HG03469 (cell line): ENCODE measurements around the gene NEK1.
"Not testable (repeated sequence)": the region's sequence is repeated elsewhere in the genome, so short reads cannot be mapped to it uniquely, and the experiment has no call there.

ENCODE experiments used
- ATAC-seq: cut with Tn5 transposase; IDR thresholded peaks from one replicate; pipeline ENCODE4 v1.9.1; 2021; ENCODE audit warnings: mild to moderate bottlenecking, moderate library complexity, moderate number of reproducible peaks; ENCODE audit not compliant: unreplicated experiment

The NEK1 gene

DNA sequence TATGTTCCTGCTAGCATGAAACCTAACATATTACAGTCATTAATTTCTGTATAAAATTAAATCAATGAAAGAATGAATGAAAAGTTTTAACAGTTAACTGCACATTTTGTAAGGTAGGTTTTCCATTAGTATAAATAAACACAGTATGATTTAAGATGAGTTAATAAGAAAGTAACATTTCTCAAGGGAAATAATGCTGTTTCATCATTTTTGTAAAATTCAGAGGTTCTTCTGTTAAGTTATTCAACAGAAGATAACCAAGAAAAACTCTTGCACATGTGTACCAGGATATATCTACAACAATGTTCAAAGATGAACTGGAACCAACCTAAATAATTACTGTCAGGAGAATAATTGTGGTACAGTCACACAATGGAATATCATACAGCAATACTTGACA, 88.6 kb downstream of the NEK1 start:
- ATAC-seq, result no peak

DNA sequence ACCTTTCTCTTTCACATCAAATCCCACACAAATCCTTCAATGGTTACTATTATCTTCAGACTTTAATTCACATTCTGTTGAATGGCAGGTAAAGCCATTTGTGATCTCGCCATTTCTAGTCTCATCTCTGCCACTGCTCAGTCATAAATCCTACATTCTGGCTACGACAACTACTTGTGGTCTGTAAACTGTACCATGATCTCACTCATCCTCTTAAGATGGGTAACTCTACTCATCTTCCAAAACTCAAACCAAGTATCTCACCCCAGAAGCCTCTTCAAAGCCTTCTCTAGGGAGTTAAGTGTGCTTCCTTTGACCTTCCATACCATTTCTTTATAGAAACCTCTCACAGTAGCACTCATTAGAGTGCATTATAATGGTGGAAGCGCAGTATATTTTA, 101.8 kb downstream of the NEK1 start:
- no peak for ATAC-seq

DNA sequence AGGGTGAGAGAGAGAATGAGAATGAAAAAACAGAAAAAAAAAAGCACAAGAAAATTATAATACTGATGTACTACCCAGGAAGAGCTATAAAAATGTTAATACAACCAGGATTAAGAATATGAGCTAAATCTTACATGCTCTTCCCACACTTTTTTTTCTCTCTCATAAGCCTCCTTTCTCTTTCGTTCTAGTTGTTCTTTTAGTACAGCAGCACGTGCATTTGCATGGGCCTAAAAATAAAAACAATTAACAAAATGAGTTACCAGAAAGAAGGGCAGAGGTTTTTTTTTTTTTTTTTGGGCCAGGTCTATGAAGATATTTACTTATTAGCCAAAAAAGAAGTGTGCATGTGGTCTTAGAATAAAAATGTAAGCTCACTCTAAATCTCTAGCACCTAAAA, 105.5 kb downstream of the NEK1 start:
- ATAC-seq, result no peak

DNA sequence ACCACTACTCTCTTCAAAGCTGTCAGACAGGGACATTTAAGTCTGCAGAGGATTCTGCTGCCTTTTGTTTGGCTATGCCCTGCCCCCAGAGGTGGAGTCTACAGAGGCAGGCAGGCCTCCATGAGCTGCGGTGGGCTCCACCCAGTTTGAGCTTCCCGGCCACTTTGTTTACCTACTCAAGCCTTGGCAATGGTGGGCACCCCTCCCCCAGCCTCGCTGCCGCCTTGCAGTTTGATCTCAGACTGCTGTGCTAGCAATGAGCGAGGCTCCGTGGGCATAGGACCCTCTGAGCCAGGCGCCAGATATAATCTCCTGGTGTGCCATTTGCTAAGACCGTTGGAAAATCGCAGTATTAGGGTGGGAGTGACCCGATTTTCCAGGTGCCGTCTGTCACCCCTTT, 112.5 kb downstream of the NEK1 start:
- ATAC-seq, result not testable (repeated sequence)

DNA sequence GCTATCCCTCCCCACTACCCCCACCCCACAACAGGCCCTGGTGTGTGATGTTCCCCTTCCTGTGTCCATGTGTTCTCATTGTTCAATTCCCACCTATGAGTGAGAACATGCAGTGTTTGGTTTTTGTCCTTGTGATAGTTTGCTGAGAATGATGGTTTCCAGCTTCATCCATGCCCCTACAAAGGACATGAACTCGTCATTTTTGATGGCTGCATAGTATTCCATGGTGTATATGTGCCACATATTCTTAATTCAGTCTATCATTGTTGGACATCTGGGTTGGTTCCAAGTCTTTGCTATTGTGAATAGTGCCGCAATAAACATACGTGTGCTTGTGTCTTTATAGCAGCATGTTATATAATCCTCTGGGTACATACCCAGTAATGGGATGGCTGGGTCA, 118.1 kb downstream of the NEK1 start:
- ATAC-seq, result not testable (repeated sequence)

DNA sequence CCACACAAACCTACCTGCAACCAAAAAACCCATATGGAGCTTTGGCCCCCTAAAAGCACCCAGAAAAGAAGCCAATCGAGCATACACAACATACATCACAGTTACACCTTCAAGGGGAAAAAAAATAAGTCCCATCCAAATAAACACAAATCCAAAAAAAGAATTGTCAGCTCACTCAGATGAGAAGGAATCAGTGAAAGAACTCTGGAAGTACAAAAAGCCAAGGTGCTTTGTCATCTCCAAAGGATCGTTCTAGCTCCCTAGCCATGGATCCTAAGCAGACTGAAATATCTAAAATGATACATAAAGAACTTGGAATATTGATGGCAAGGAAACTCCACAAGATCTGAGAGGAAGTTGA, 119.2 kb downstream of the NEK1 start:
- no peak for ATAC-seq

DNA sequence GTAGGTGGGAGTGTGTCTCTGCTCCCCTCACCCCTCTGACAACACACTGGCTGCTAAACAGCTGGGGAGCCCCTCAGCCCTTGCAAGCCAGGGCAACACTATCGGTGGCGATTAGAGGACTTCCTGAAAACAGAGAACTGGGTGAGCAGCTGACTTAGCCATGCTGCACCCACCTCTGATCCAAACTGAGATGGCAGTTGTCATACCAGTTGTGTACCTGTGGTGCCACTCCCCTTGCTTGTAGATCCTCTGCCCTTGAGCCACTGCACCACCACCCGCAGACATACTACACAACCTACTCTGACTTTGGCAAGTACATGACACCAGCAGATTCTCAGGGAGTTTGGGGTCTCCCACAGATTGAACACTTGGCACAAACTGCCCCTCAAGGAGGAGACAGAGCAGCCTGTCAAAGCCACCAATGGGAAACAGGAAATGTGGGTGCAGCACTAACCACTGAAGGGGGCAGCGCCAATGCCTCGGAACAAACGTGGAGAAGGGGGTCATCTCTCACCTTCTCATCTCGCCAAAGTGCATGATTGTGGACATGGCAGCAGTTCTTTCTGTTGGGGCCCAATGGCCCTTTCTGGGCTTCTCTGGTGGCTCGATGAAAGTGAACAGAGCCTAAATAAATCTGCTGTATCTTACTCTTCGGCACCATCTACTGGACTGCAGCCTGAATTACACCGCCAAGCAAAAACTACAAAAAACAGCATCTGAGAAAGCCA, 119.8 kb downstream of the NEK1 start:
- no peak for ATAC-seq

DNA sequence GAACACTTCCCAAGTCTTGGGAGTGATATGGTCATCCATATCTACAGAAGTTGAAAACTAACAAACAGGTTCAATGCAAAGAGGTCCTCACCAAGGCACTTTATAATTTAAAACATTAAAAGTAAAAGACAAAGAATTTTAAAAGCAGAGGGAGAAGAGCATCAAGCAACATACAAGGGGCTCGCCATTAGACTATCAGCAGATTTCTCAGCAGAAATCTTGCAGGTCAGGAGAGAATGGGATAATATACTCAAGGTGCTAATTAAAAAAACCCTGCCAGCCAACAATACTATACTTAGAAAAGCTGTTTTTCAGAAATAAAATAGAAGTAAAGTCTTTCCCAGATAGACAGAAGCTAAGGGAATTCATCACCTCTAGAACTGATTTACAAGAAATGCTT, 121.2 kb downstream of the NEK1 start:
- ATAC-seq, result no peak

DNA sequence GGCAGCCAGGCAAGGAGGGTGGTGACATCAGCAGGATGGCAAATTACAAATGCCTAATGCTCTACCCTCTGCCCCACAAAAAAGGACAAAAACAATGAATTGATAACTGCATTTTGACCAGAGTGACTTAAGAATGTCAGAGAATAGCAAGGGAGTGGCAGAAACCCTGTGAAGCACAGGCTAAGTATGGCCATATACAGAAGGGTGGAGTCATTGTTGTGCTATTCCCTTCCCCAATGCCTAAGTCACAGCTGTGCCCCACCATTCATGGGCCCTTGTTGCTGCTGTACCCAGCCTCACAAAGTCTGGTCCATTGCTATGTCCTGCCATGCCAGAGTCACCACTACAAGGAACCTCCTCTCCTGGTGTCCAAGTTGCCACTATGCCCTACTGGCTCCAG, 123.1 kb downstream of the NEK1 start:
- no peak for ATAC-seq

DNA sequence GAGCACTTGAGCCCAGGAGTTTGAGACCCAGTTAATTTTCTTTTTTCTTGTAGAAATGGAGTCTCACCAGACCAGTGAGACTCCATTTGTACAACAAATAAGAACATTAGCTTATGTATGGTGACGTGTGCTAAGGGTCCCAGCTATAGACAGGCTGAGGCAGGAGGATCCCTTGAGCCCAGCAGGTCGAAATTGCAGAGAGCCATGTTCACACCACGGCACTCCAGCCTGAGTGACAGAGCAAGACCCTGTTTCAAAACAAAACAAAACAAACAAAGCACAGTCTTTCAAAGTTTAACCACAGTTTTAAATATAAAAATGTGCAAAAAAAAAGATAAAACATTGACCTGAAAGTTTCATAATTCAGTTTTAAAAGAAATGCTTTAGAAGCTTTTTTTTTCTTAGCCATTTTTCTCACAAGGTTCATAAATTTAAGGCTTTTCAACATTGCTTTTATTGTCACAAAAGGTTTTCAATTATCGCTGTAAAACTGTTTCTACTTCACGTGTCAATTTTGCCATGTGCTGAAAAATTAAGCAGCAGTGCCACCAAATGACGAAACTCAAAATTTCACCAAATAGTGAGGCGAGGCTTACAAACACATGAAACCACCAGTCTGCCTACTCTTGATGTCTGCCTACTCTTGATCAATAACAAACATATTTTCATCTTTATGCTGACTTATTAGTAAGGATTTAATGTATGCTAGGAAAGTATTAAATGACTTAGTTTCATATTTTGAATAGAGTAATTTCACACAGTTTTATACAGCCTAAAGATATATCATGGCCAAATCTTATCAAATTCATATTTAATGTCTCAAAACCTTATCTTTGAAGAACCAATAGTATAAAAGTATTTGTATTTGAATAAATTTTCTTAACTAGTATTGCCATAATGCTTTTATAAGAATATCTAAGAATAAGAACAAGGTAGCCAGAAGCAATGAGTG, 126.3 kb downstream of the NEK1 start:
- peak; percentile 65 for ATAC-seq

DNA sequence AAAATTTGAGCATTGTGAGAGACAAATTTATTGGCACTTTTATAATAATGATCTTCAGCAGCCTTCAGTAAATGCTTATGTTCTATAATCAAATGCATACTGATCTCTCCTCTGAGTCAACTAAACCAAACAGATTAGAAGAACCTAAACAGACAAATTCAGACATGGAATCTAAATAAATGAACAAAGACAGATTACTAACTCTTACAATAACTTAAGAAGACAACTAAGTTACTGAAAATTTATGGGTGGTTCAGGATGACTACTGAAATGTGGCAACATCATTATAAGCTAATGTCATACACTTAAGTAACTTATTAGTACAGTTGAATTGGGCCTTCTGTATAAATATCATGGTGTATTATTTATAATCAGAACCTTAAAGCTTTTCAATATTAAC, 127.3 kb downstream of the NEK1 start:
- no peak for ATAC-seq

DNA sequence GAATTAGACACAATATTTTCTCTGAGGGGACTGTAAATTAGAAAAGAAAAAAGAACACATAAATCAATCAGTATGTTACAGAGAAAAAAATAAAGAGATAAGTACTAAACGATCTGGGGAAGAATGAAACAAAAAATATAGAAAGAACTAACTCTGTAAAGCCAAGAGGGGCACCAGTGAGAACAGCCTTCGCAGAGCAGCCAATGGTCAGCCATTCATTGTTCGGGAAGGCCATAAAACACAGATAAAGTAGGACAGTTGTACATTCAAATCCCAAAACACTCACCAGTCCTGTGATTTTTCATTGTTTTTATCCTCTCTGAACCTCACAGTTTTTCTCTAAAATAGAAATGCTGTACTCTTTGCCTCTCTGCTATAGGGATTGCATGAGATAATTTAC, 127.9 kb downstream of the NEK1 start:
- ATAC-seq, result no peak

DNA sequence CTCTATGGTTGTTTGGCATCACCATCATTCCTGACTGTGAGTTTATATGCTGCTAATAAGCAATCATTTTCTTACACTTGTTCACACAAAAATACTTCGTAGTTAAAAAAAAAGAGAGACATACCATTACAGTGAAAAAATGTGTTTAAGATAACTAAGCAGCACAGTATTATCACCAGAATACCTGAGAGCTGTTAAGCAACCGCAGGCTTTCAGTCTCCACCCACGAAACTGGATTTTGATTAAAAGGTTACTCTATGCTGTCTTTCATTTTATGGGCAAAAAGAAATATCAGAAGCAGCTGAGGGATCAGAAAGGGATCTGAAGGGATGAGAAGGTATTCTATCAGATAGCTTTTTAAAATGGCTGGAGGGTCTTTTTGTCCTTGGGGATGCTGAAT, 148.3 kb downstream of the NEK1 start:
- ATAC-seq, result no peak

DNA sequence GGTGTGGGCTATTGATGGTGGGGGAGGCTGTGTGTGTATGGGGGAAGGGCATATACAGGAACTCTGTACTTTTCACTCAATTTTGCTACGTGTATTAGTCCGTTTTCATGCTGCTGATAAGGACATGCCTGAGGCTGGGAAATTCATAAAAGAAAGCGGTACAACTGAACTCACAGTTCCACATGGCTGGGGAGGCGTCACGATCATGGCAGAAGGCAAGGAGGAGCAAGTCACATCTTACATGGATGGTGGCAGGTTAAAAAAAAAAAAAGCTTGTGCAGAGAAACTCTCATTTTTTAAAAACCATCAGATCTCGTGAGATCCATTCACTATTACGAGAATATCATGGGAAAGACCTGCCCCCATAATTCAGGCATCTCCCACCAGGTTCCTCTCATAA, 152.3 kb downstream of the NEK1 start:
- no peak for ATAC-seq

DNA sequence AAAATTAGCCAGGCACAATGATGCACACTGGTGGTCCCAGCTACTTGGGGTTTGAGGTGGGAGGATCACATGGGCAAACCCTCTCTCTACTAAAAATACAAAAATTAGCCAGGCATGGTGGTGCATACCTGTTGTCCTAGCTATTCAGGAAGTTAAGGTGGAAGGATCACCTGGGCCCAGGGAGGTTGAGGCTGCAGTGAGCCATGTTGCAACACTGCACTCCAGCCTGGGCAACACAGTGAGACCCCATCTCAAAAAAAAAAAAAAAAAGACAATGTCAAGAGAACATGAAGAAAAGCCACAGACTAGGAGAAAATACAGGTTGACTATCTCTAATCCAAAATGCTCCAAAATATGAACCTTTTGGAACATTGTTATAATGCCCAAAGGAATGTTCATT, 153.8 kb downstream of the NEK1 start:
- ATAC-seq, result no peak

DNA sequence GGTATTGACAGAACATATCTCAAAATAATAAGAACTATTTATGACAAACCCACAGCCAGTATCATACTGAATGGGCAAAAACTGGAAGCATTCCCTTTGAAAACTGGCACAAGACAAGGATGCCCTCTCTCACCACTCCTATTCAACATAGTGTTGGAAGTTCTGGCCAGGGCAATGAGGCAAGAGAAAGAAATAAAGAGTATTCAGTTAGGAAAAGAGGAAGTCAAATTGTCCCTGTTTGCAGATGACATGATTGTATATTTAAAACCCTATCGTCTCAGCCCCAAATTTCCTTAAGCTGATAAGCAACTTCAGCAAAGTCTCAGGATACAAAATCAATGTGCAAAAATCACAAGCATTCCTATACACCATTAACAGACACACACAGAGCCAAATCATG, 159.7 kb downstream of the NEK1 start:
- ATAC-seq, result not testable (repeated sequence)

DNA sequence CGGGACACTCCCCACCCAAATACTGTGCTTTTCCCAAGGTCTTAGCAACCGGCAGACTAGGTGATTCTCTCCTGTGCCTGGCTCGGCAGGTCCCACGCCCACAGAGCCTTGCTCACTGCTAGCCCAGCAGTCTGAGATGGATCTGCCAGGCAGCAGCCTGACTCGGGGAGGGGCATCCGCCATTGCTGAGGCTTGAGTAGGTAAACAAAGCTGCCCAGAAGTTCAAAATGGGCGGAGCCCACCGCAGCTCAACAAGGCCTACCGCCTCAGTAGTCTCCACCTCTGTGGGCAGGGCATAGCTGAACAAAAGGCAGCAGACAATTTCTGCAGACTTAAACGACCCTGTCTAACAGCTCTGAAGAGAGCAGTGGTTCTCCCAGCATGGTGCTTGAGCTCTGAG, 163.4 kb downstream of the NEK1 start:
- ATAC-seq, result not testable (repeated sequence)

DNA sequence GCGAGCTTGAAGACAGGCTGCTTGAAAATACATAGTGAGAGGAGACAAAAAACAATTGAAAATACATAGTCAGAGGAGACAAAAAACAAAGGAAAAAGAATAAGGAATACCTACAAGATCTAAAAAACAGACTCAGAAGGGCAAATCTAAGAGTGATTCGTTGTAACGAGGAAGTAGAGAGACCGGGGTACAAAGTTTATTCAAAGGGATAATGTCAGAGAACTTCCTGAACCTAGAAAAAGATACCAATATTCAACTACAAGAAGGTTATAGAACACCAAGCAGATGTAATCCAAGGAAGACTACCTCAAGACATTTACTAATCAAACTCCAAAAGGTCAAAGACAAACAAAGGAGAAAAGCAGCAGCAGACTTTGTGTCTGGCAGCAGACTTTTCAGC, 165.6 kb downstream of the NEK1 start:
- no peak for ATAC-seq

DNA sequence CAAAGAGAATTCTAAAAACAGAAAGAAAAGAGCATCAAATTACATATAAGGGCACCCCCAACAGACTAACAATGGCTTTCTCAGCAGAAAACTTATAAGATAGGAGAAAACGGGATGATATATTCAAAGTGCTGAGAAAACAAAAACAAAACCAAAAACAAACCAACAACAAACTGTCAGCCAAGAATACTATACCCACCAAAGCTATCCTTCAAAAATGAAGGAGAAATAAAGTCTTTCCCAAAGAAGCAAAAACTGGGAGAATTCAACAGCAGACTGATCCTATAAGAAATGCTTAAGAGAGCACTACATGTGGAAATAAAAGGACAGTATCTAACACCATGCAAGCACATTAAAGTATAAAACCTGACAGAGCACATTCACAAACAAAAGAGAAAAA, 168.6 kb downstream of the NEK1 start:
- no peak for ATAC-seq

DNA sequence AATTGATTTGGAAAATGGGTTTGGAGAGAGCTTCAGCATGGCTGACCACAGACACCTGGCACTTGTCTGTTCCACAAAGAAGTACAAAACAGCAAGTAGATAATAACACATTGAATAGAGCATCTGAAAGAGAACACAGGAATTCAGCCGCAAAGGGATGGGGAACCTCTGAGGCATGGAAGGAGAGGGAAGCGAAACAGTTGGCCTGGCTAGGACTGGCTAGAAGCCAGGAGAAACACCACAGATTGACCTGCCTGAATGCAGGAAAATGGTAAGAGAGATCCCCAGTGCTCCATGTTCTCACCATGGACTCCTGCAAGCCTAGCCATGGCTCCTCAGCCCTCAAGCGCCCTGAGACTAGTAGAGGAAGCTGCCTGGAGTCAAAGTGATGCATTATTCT, 171.9 kb downstream of the NEK1 start:
- ATAC-seq, result no peak

DNA sequence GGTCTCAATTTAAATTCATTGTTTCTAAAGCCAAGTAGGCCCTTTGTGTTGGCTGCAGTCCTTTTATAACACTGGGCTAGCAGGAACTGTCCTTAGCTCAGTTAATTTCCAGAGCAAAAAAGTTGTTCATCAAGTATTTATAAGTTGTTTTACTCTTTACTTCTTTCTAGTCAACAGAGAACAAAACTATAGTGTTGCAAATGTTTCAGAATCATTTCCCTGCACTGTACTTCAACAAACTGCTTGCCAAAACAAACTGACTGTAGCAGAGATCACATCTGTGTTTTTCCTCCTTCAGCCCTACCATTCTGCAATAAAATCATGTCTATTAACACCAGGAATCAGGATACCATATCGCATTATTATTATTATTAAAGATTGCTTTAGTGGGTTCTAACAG, 173.1 kb downstream of the NEK1 start:
- ATAC-seq, result no peak

DNA sequence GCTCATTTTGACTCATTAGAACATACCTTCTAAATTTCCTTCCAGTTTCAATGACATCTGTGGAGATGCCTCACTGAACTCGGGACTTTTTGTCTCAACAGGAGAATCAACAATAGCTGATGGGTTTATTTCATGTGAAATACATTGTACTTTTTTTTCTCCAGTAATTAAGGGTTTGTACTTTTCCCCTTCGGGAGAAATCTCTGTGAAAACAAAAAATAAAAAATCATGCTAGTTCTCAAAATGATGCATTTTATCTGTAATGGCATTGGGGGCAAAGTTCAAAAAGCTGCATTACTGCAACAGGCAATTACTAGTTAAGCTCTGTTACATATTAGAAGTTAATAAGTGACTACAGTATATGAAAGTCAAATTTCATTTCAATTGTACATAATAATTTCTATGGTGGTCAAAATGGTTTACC, 174.3 kb downstream of the NEK1 start:
- peak; percentile 32 for ATAC-seq
